Measurements from ENCODE around the gene FAM199X. TPM values are rescaled to one million over a fixed set of nuclear protein-coding genes. Genes with fewer than 3 reads are reported as not detected.

Gene FAM199X
- total RNA-seq (16.8 and 18.1 TPM in 2 replicates), polyA plus RNA-seq (2.7 and 4.0 TPM in 2 replicates), polyA minus RNA-seq (7.9 and 8.6 TPM in 2 replicates), Bru-seq, nascent RNA (percentile 86 among the genes with signal in this experiment), BruChase-seq, experiment 1, labeled RNA remaining after a 6-hour chase (percentile 90 among the genes with signal in this experiment), BruChase-seq, experiment 2, labeled RNA remaining after a 2-hour chase (percentile 93 among the genes with signal in this experiment)
- polyA plus RNA-seq (2011; cell fraction: cytosol; rRNA removed): 3.3 and 3.6 TPM in 2 replicates
- 5.2 and 7.9 TPM in 2 replicates for polyA plus RNA-seq (2011; cell fraction: nucleus; rRNA removed)
- 15.1 and 19.0 TPM in 2 replicates for polyA plus RNA-seq (2012)
- 9.9 TPM for polyA minus RNA-seq (2011; cell fraction: cytosol; rRNA and poly(A)+ RNA removed)
- polyA minus RNA-seq (2011; cell fraction: nucleus; rRNA and poly(A)+ RNA removed): 5.5 and 7.2 TPM in 2 replicates
- long read RNA-seq, full-length matches to known transcripts: 19 of 27 reads
- long read RNA-seq, partial matches to known transcripts: 1 of 27 reads
- long read RNA-seq, other reads (novel, unspliced or antisense): 7 of 27 reads

DNA sequence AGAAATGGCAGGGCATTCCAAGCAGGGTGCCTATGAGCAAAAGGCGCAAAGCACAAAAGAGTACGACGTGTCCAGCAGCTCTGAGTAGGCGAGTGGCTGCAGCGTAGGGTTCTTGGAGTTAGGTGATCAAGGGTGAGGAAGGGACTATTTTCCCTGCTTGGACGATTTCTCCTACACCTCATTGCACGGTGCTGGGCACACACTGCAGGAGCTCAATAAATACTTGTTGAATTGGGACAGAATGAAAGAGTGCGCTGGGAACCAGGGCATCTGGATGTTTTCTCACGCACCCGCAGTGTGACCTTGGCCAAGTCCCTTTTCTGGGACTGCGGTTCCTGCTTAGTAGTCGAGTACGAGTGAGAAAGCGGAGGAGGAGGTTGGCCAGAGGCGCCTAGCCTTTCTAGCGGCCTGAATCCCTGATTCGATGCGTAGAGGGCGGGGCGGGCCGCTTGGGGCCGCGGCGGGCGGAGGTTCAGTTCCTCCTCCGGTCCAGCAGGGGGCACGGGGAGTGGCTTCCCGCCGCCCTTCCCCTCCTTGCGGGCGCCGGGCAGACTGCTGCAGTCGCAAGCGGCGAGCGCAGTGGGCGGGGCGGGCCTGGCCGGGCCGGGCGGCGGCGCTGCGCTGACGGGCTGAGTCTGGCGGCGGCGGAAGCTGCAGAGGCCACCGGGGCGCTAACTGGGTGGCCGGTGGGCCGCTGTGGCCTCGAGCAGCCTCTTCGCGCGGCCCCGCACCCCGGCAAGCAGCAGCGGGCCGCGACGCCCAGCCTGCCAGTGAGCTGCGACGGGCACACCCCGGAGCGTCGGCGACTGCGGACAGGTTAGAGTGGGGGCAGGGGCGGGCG lies at the start of gene FAM199X:
TSS of gene FAM199X (plus strand) at position 560 of the 841 bp plus-strand sequence. CDS start 333 bp downstream, outside the sequence.
- DNase-seq (ENCODE audit: low read depth, low spot score): peak; percentile 91
- dilution Hi-C loops (cut with MboI; ENCODE audit: extremely low pct_ligation_motif_present, low sequenced_read_pairs) (no loop called here), intact Hi-C loops (cut with micrococcal nuclease) (loop anchor here (1.0 to 2.0 kb wide), 3 partner anchors 10 to 477 kb away; partner anchors contain the start of gene ZCCHC18)
- Histone ChIP-seq H3K27ac (ENCODE audit: insufficient read depth, low read depth, low read length) (peak within 1 kb of the TSS; percentile 78), H3K4me1 (ENCODE audit: control insufficient read depth, extremely low read depth, insufficient read depth, low read length) (peaks cover 12% of the 10 kb centered on the region), H4K20me1 (replicated peaks; ENCODE audit: control insufficient read depth, extremely low read depth, insufficient read depth, low read length) (no peaks in the 10 kb centered on the region), H3K79me2 (ENCODE audit: control insufficient read depth, insufficient read depth, low read length) (peaks cover 46% of the 10 kb centered on the region), H3K27me3 (ENCODE audit: control insufficient read depth in 2 of 2, insufficient read depth in 2 of 2, low read length in 2 of 2) (no peaks in the 10 kb centered on the region), H2AFZ (ENCODE audit: low read depth, low read length) (peak within 1 kb of the TSS; percentile 92), H3K9me1 (replicated peaks; ENCODE audit: control insufficient read depth, extremely low read depth, insufficient read depth, low read length) (no peaks in the 10 kb centered on the region), H3K4me2 (ENCODE audit: insufficient read depth, low read length) (peak within 1 kb of the TSS; percentile 87), H3K9me3 (replicated peaks; ENCODE audit: control insufficient read depth, insufficient read depth, low read length) (no peaks in the 10 kb centered on the region), H3K4me3 (replicated peaks in 1 of 3; ENCODE audit: insufficient read depth in 1 of 3, low read depth in 1 of 3, low read length in 3 of 3) (peak within 1 kb of the TSS; percentile 70 to 98 (median 88)), H3K36me3 (ENCODE audit: control insufficient read depth in 2 of 2, extremely low read depth in 1 of 2, insufficient read depth in 2 of 2, low read length in 2 of 2) (no peaks in the 10 kb centered on the region), H3K9ac (replicated peaks; ENCODE audit: extremely low read depth, insufficient read depth, low read length) (peak within 1 kb of the TSS; percentile 79)
- CTCF ChIA-PET: interaction anchor here (0.6 to 2.9 kb wide), 4 partner anchors 9 to 30 kb away, joined by 3 to 21 read pairs (median 4); partner anchors contain the start of gene SLC25A53
- POLR2A ChIA-PET: interaction anchor here (2.9 kb wide), 1 partner anchor 9 kb away, joined by 14 read pairs; the partner anchor contains the start of gene SLC25A53
- peak; percentile 59 for FAIRE-seq
- TF ChIP-seq, protein P1, sequence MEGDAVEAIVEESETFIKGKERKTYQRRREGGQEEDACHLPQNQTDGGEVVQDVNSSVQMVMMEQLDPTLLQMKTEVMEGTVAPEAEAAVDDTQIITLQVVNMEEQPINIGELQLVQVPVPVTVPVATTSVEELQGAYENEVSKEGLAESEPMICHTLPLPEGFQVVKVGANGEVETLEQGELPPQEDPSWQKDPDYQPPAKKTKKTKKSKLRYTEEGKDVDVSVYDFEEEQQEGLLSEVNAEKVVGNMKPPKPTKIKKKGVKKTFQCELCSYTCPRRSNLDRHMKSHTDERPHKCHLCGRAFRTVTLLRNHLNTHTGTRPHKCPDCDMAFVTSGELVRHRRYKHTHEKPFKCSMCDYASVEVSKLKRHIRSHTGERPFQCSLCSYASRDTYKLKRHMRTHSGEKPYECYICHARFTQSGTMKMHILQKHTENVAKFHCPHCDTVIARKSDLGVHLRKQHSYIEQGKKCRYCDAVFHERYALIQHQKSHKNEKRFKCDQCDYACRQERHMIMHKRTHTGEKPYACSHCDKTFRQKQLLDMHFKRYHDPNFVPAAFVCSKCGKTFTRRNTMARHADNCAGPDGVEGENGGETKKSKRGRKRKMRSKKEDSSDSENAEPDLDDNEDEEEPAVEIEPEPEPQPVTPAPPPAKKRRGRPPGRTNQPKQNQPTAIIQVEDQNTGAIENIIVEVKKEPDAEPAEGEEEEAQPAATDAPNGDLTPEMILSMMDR (IDR thresholded peaks at IDR 0.05; ENCODE audit: extremely low read depth in 1 of 2, insufficient read depth in 1 of 2, low read depth in 1 of 2, low read length in 2 of 2): peak; percentile 60 to 64
- TF ChIP-seq EZH2 (IDR thresholded peaks at IDR 0.05; ENCODE audit: borderline replicate concordance, low read depth, low read length, severe bottlenecking) (no peak), POLR2AphosphoS5 (IDR thresholded peaks at IDR 0.05; ENCODE audit: insufficient read depth, low read depth, low read length) (peak; percentile 61), POLR2A (IDR thresholded peaks at IDR 0.05; ENCODE audit: low read depth, low read length) (peak; percentile 55)
- BruUV-seq (replicated peaks): no TSS peak
